Stimulated activated CD4-positive, alpha-beta T cell treated with anti-CD3 and anti-CD28 coated beads, Interleukin-1b, Interleukin-23, amount 100 ng/mL, for 4 hours (primary cell): Measurements from ENCODE around the gene CLEC19A.

Experiments
- DNase-seq, 2 donors: peaks; one replicate each; pipeline ENCODE4 v3.0.0-alpha.2; 2020; ENCODE audit warnings: low read depth in 2 of 2

The CLEC19A gene

DNA sequence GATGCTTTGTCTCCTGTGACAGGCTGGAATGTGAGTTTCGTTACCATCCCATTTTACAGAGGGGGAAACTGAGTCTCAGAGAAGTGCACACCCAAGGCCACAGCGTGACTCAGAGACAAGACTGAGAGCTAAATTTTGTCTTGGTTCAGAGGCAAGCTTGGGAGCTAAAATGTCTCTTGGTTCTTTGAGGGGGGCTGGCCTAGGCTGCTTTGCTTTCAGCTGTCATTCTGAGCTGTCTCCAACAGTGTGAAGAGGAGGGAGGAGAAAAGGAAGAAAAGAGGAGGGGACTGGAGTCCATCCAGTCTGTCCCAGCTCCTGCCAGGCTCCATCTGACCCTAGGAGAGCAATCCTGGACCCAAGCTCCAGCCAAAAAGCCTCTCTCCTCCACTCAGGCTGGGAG is at the start of gene CLEC19A:
Gene CLEC19A (plus strand): TSS at position 301 of the 400 bp plus-strand sequence. CDS start 121 bp downstream, outside the sequence.
- no peak for DNase-seq

GRCh38 chr16:19235886-19236285 is 49.6 kb upstream of the CLEC19A start:
- DNase-seq, result no peak

- DNase-seq, result no peak
These were observed 48.8 kb upstream of the CLEC19A start for GRCh38 chr16:19236561-19237209.

- DNase-seq, result no peak
These were observed 47.1 kb upstream of the CLEC19A start for GRCh38 chr16:19238406-19238805.

- no peak for DNase-seq
These were observed 45.9 kb upstream of the CLEC19A start for GRCh38 chr16:19239511-19240155.

GRCh38 chr16:19240494-19240893 is 45.0 kb upstream of the CLEC19A start:
- no peak for DNase-seq

DNA sequence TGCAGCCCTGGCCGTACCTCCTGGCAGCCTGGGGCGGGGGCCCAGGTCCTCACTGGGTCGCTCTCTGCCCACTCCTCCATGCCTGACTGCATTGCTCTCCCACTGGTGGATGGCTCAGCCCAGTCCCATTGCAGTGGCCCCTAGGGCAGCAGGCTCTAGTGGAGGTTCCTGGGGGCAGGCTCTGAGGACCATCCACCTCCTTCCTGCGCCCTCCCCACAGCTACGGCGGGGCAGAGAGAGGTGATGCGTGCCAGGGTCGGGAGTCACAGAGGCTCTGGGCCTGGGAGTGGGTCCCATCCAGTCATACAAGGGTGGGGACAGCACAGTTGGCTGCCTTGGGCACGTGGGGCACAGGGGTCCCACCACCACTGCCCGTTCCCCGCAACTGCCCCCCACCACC is 44.0 kb upstream of the CLEC19A start:
- DNase-seq, result no peak

DNA sequence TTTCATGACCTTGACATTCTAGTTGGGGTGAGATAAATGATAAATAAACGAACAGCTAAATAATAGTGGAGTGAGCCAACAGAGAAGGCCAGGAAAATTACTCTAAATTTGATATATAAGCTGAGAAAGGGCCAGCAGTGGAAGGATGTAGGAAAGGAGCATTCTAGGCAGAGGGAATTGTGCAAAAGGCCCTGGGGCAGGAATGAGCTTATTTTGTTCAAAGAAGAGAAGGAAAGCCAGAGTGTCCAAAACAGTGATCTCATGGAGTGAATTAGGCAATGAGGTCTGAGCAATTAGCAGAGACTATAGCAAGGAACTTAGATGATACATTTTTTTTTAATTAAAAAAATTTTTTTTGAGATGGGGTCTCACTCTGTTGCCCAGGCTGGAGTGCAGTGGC is 43.3 kb upstream of the CLEC19A start:
- no peak for DNase-seq

DNA sequence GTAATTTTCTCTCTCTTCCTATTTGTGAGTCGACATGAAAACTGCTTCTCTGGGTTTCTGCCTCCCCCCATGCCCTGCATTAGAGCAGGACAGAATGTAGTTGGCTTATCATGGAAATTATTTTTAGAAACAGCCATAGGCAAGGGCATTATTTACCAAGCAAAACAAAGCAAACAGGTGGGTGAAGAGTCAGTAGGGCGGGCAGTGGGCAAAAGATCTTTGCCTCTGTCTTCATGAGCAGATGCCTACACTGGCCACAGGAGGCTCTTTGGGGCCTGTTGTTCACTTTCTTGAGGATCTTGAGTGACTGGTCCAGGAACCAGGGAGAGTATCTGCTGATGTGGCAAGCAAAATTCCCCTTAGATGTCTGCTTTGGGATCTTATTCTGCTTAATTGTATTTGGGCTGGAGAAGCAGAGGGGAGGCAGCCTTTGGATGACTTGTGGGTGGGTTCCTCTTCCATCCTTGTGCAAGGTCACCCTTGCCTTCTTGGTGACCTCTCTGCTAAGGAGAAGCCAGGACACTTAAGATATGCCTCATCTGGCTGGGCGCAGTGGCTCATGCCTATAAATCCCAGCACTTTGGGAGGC is 42.5 kb upstream of the CLEC19A start:
- DNase-seq, result no peak

- no peak for DNase-seq
These were observed 40.1 kb upstream of the CLEC19A start for GRCh38 chr16:19245326-19245925.

DNA sequence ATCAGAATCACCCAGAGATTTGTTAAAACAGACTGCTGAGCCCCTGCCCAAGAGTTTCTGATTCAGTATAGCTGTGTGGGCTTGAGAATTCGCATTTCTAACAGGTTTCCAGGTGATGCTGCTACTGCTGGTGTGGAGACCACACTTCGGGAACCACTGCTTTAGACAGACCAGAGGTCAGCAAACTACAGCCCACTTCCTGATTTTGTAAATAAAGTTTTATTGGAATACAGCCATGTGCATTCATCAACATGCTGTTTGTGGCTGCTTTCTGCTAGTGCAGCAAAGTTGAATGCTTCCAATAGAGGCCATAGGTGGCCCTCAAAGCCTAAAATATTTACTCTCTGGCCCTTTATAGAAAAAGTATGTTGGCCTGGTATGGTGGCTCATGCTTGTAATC is 32.6 kb upstream of the CLEC19A start:
- DNase-seq, result no peak

GRCh38 chr16:19254611-19255010 is 30.9 kb upstream of the CLEC19A start:
- DNase-seq, result no peak

GRCh38 chr16:19264123-19264673 is 21.3 kb upstream of the CLEC19A start:
- DNase-seq, result no peak

DNA sequence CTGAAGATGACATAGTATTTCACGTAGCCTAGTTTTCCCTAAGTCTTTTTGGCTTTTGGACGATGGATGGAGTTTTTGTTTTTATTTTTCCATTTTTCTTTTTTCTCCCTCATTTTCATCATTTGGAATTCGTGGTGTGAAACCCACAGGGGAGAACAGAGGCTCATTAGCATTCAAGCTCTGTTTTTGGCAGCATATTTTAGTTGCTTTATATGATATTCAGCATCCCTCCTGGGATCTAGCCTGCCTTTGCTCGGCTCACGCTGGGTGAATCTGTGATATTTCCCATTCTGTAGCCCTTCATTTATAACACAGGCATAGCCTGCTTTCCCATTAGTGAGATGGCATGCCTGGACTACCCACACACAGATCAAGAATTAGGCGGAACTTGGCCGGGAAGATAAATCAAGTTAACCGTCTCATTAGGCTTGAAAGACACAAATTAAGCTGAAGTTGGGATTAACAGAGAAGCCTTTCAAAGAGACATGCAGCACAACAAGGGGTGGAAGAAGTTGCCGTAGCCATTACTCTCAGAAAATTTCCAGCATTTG is 20.1 kb upstream of the CLEC19A start:
- DNase-seq, result no peak

GRCh38 chr16:19266774-19267173 is 18.8 kb upstream of the CLEC19A start:
- no peak for DNase-seq

GRCh38 chr16:19269098-19269497 is 16.4 kb upstream of the CLEC19A start:
- no peak for DNase-seq

DNA sequence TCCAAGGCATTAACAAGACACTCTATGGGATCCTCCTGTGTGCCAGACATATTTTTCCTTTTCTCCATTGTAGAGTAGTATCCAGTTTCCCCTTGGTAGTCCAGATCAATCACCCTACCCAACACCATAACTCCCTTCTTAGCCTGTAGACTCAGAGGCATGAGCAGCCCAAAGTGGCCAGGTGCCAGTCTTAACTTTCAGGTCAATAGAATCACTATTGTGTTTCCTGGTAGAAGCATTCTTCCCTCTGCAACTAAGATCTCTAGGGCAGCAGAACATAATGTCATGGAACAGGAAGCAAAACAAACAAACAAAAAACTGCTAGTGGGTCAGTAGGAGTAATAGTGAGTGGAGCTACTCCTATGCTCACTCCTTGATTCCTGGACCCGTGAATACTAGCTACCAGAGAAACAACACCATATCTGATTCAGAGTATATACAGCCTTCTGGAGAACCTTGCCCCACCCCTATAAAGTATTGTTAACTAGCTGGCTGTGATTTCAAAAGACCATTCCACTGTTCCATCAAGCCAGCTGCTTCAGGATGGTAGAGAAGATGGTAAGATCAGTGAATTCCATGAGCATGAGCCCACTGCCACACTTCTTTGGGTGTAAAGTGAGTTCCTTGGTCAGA is 11.2 kb upstream of the CLEC19A start:
- no peak for DNase-seq

GRCh38 chr16:19278403-19278802 is 7.1 kb upstream of the CLEC19A start:
- DNase-seq, result no peak

- no peak for DNase-seq
These were observed 4.3 kb upstream of the CLEC19A start for GRCh38 chr16:19281246-19281645.

- DNase-seq, result no peak
These were observed 3.4 kb upstream of the CLEC19A start for GRCh38 chr16:19282101-19282500.

GRCh38 chr16:19283637-19284036 is 1.9 kb upstream of the CLEC19A start:
- DNase-seq, result no peak

DNA sequence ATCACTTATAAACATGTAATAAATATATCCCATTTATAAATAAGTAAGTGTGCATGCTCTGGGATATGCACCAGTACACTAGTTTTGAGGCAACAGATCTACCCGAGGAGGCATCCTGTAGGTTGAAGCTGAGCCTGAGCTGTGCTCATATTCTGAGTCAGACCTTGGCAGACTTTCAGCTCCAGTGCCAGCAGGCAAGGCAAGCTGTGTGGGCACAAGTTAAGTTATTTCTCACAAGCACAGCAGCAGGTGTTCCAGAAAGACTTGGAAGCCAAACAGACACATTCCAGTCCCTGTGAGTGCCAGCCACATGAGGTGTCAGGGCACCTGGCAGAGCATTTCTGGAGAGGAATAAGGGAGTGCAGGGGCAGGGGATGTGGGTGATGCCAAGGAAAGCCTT is 1.3 kb upstream of the CLEC19A start:
- DNase-seq, result no peak
